GM12892 (cell line): ENCODE measurements around the gene TTLL11.

Experiments used
- POLR2A ChIP-seq: IDR thresholded peaks from 2 replicates; pipeline ENCODE4 v1.6.1; 2011; ENCODE audit warnings: low read depth, low read length, control low read depth
- POLR2AphosphoS5 ChIP-seq: IDR thresholded peaks from 2 replicates; pipeline ENCODE4 v1.6.1; 2011; ENCODE audit warnings: low read depth, low read length, control low read depth
- TAF1 ChIP-seq: IDR thresholded peaks from 2 replicates; pipeline ENCODE4 v1.6.1; 2011; ENCODE audit warnings: low read depth, mild to moderate bottlenecking, control low read depth, low read length, borderline replicate concordance

- no peak for TF ChIP-seq POLR2AphosphoS5
- no peak for TF ChIP-seq POLR2A
- TF ChIP-seq TAF1: no peak
Measured at GRCh38 chr9:121921444-121921843, 171.7 kb downstream of the TTLL11 start.
